GM15510 (cell line): ENCODE data around the gene TAMALIN.

Experiments used
- POLR2A ChIP-seq: IDR thresholded peaks from 3 replicates; pipeline ENCODE4 v1.6.1; 2011; ENCODE audit warnings: borderline replicate concordance; ENCODE audit not compliant: insufficient read length; ENCODE audit errors: extremely low read depth

The TAMALIN gene

GRCh38 chr12:52059582-52060497 lies 53.1 kb downstream of the TAMALIN start:
- TF ChIP-seq POLR2A: no peak

DNA sequence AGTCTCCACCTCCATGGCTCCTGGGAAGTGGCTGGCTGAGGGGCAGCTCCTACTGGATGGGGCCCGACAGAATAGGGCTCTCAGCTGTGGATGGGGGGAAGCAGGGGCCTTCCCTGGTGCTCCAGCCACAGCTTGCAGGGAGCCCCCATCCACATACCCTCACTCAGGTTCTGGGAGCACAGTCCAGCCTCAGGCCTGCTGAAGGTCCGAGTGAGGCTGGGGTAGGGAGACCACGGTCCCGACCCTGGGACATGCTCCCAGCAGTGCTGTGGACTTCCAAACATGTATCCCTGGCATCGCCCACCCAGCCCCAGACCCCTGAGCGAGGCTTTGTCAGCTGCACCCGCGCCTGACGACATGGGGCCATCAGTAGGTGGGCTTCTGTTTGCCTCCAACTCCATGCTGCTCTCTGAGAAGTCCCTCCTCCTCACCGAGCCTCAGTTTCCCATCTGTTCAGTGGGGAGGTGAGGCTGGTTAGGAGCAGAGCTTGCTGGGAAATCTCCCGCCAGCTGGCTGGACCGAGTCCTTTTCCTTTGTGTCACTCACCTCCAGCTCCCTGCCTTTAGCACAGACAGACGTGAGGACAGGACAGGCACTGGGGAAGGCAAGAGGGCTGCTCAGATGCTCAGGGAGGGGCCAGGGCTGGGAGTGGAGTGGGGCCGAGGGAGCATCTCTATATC lies 53.9 kb downstream of the TAMALIN start:
- no peak for TF ChIP-seq POLR2A

DNA sequence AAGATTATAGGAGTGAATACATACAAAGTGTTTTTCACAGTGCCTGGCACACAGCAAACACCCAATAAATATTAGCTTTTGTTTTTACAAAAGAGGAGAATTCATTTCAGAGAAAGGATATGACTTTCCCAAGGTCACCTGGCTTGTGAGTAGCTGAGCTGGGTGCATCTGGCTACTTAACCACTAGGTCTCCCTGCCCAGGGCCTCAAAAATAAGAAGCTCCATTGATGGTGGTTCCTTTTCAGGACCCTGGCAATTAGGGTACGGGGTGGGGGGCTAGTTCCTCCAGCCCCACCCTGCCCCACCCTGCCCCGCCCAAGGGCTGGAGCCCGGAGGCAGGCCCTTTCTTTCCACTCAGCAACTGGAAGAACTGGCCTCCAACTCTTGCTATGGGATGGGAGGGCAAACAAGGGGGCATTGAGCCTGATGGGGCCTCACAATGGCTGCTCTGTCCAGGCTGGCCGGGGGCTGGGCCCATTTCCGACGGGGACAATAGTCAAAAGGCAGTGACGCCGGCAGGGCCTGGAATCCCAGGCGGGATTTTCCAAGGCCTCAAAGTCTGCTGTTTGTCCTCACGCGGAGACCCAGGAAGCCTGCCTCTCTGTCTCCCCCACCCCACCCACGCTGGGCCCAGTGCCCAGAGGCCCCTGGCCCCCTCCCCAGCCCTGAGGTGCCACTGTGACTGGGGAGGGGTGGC lies 54.9 kb downstream of the TAMALIN start:
- no peak for TF ChIP-seq POLR2A

DNA sequence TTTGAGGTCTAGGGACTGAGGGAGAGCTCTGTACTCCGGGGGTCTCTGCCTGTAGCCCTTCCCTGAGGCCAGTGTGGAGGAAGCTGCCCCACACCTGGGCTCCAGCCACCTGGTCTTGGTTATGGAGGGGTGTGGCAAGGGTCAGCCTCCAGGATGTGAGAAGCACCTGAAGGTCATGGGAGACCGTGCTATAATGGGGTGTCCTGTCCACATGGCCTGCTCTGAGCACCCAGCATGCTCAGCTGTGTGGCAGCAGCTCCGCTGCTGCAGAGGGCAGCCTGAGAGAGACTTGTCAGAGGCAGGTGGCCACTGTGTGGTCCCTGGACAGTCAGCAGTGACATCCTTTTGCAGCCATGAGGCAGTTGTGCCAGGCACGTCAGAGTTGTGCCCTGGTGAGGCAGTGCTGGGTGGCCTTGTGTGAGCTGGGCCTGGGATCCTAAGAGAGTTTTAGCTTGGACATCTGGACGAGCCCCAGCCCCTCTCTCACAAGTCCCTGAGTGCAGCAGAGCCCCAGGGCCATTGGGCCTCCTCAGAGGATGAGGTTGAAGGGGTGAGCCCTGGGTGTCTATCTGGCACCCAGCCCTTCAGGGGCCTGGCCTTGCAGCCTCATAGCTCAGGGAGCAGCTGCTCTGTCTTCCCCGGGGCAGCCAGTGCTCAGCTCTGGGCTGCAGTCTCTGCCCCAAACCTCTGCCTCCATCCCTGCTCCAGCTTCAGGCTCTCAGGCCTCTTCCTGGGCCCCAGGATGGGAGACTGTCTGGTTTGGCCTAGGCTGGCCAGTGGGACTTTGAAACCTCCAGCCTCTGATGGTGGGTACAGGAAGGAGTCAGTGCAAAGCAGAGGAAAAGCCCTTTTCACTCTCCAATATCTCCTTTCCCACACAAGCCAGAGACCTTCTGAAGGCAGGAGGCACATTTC lies 55.7 kb downstream of the TAMALIN start:
- no peak for TF ChIP-seq POLR2A

DNA sequence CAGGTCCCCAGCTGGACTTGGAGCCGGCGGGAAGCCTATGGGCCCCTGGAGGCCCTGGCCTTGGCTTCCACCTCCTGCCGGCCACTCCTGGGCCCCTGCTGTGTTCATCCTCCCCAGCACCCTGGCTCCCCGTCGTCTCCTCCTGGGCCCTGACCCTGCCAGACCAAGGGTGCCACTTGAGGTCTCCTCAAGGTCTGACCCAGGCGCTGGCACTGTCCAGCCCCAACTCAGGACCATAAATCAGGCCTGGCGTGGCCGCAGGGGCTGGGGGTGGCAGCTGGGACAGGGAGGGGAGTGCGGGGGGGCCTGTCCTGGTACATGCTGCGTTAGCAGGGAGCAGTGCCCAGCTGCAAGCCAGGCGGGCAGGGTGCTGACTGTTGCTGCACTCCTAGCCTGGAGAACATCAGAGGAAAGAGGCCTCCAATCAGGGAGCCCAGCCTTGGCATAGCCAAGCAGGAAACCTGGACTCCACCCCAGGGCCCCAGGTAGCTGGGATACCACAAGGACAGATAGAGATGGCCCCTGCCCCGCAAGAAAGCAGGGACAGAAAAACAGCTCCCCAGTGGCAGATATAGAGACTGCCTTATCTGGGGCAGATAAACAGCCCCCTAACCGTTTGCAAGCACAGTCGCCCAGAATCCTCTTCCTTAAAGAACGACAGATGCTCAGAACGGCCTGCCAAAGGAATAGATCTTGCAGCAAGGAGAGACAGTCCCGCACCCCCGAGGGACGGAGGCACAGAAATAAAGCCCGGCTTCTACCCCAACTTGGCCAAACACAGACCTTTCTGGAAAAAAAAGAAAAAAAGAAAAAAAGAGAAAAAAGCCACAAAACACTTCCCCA lies 56.6 kb downstream of the TAMALIN start:
- no peak for TF ChIP-seq POLR2A

GRCh38 chr12:52063981-52064649 lies 57.4 kb downstream of the TAMALIN start:
- TF ChIP-seq POLR2A: no peak
